PFSK-1 (cell line): ENCODE measurements around the gene RPL29.

ENCODE experiments used
- FOXP2 ChIP-seq: optimal IDR thresholded peaks from 2 replicates; pipeline ENCODE3; 2011; ENCODE audit warnings: borderline replicate concordance, control low read depth, inconsistent platforms; ENCODE audit not compliant: insufficient read depth; ENCODE audit errors: extremely low read length, extremely low read depth
- POLR2AphosphoS5 ChIP-seq: IDR thresholded peaks from 2 replicates; pipeline ENCODE4 v1.6.1; 2012; ENCODE audit warnings: low read depth, mild to moderate bottlenecking, control low read depth, low read length, moderate library complexity
- SIN3A ChIP-seq: IDR thresholded peaks from 2 replicates; pipeline ENCODE4 v1.6.1; 2012; ENCODE audit warnings: mild to moderate bottlenecking, low read length, moderate library complexity, borderline replicate concordance; ENCODE audit not compliant: insufficient read depth
- TAF1 ChIP-seq: IDR thresholded peaks from 2 replicates; pipeline ENCODE4 v1.6.1; 2012; ENCODE audit warnings: low read length, control low read depth, borderline replicate concordance; ENCODE audit not compliant: insufficient read depth
- TF ChIP-seq, protein P1 (sequence below), 2 experiments: IDR thresholded peaks; 2 replicates each; pipeline versions ENCODE4 v1.6.1 to v1.8.0; 2011 to 2012; ENCODE audit warnings: low read depth in 2 of 2, low read length in 2 of 2, control low read depth in 1 of 2, inconsistent platforms in 1 of 2, mild to moderate bottlenecking in 1 of 2, moderate library complexity in 1 of 2; ENCODE audit not compliant: insufficient read depth in 1 of 2

Gene RPL29

DNA sequence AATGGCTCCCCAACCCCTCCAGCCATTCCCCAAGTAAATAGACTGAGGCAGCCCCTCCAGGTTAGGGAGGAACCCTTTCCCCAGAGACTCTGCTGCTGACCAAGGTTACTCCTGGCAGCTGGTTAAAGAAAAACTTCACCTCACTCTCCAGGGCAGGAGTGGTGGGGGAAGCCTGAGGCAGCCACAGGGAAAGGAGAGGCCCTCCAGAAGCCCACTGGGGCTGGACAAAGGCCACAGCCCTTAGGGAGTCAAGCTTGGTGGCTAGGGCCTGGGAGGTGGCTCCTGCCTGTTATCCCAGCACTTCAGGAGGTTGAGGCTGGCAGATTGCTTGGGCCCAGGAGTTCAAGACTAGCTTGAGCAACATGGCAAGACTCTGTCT lies 11.4 kb downstream of the RPL29 start:
- no peak for TF ChIP-seq POLR2AphosphoS5
- TF ChIP-seq TAF1: no peak
- no peak for TF ChIP-seq FOXP2
- no peak for TF ChIP-seq SIN3A
- TF ChIP-seq, protein P1, sequence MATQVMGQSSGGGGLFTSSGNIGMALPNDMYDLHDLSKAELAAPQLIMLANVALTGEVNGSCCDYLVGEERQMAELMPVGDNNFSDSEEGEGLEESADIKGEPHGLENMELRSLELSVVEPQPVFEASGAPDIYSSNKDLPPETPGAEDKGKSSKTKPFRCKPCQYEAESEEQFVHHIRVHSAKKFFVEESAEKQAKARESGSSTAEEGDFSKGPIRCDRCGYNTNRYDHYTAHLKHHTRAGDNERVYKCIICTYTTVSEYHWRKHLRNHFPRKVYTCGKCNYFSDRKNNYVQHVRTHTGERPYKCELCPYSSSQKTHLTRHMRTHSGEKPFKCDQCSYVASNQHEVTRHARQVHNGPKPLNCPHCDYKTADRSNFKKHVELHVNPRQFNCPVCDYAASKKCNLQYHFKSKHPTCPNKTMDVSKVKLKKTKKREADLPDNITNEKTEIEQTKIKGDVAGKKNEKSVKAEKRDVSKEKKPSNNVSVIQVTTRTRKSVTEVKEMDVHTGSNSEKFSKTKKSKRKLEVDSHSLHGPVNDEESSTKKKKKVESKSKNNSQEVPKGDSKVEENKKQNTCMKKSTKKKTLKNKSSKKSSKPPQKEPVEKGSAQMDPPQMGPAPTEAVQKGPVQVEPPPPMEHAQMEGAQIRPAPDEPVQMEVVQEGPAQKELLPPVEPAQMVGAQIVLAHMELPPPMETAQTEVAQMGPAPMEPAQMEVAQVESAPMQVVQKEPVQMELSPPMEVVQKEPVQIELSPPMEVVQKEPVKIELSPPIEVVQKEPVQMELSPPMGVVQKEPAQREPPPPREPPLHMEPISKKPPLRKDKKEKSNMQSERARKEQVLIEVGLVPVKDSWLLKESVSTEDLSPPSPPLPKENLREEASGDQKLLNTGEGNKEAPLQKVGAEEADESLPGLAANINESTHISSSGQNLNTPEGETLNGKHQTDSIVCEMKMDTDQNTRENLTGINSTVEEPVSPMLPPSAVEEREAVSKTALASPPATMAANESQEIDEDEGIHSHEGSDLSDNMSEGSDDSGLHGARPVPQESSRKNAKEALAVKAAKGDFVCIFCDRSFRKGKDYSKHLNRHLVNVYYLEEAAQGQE (IDR thresholded peaks at IDR 0.05; ENCODE audit: insufficient read depth in 1 of 2, low read depth in 2 of 2, low read length in 2 of 2): no peak

DNA sequence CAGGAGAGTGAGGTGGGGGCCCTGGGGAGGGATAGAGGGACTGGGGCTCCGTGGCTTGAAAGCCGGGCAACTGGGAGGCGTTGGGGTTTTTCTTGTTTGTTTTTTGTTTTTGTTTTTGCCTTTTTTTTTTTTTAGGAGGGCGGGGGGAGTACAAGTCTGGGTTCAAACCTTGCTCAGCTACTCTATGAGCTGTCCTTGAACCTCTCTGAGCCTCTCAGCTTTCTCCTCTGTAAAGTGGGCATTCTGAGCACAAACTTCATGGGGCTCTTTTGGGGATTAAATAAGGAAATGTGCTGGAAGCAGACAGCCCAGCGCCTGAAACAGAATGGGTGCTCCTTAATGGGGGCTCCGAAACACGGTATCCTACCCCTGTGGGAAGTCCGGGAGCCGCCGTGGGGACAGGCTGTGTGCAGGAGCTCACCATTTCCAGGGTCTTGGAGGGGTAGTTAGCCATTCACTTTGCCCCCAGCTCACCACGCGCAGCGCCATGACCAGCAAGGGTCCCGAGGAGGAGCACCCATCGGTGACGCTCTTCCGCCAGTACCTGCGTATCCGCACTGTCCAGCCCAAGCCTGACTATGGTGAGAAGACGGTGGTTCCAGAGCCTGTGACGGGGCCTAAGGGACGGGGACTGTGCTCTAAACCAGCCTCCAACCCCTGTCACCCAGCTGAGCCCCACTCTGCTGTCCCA lies 12.0 kb downstream of the RPL29 start:
- TF ChIP-seq FOXP2 (no peak), POLR2AphosphoS5 (no peak), TAF1 (no peak), SIN3A (no peak)
- TF ChIP-seq, protein P1 (IDR thresholded peaks at IDR 0.05; ENCODE audit: insufficient read depth in 1 of 2, low read depth in 2 of 2, low read length in 2 of 2): no peak

DNA sequence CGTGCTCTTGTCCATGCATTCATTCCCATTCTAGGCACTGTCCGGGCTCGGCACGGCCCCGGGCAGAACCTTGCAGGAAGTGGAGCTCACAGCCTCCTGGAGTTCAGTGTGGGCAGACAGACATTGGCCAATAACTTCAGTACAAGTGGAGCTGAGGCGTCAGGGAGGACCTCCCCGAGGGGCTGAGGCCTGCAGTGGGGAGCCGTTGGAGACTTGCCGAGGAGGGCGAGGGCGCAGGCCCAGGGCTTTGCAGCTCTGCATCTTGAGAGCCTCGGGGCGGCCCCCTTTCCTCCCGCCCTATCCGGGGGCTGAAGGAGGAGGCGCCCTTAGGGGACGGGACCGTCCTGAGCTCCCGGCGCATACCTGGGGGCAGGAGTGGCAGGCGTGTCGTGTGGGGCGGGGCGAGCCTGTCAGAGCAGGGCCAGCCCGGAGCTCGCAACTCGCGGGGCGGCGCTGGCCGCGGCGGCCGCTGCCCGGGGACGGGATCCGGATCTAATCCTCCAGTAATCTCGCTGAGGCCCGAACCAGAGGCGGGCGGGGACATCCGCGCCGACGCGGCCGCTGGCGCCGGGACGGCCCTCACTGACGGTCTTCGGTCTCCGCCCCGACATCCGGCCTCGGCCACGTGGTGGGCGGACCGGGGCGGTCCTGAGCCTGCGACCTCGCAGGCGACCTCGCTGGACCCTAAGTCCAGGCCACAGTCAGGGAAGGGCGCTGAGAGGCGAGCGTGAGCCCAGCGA lies 12.7 kb downstream of the RPL29 start, which contains the start of gene ACY1:
Gene ACY1, plus strand, starts transcription at position 698 of the 740 bp plus-strand sequence. CDS start 530 bp downstream, outside the sequence.
- TF ChIP-seq TAF1: peak; percentile 73; the same call in 1 of the 2 replicates
- no peak for TF ChIP-seq SIN3A
- TF ChIP-seq POLR2AphosphoS5: peak; percentile 86

DNA sequence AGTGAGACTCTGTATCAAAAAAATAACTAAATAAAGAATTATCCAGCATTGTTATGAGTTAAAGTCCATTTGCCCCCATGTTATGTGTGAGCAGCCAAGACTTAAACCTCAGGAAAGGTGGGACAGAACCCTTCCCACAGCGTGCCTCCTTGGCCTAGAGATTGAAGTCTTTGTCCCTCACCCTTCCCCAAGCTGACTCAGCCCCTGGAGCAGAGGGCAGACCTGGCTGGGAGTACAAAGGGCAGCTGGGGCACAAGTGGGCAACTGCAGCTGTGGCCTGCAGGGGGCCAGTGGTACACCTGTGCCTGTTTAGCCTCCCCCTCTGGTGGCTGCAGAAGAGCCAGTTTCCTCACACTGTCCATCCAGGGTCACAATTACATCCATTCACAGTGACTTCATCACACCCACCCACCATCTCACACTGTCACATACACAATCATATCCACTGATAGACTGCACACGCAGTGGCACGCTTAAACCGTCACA lies 13.3 kb downstream of the RPL29 start:
- TF ChIP-seq, protein P1 (IDR thresholded peaks at IDR 0.05; ENCODE audit: insufficient read depth in 1 of 2, low read depth in 2 of 2, low read length in 2 of 2): no peak
- TF ChIP-seq FOXP2 (no peak), SIN3A (no peak), POLR2AphosphoS5 (no peak), TAF1 (no peak)

DNA sequence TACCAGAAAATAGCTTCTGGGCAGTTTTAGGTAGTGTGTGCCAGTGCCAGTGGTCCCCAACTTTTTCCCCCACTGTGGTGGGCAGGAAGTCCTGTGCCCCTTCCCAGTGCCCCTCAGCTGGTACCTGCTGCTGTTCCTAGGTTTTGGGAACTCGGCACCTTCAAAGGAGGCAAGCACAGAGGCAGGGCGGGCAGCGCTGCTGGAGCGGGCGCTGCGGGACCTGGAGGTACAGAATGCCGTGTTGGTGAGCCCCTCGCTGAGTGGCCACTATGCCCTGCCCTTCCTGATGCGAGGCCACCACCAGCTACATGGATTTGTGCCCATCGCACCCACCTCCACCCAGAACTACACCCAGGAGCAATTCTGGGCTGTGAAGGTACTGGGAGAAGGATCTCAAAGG lies 15.4 kb downstream of the RPL29 start:
- TF ChIP-seq POLR2AphosphoS5: no peak
- TF ChIP-seq SIN3A: no peak
- no peak for TF ChIP-seq FOXP2
- no peak for TF ChIP-seq TAF1
- TF ChIP-seq, protein P1 (IDR thresholded peaks at IDR 0.05; ENCODE audit: insufficient read depth in 1 of 2, low read depth in 2 of 2, low read length in 2 of 2): no peak
